HG03108 (cell line): ENCODE results near the gene RAD23A.
A peak's percentile ranks its signal among the peaks of the same experiment; 100 is the strongest.
"Not testable (repeated sequence)": the region's sequence is repeated elsewhere in the genome, so short reads cannot be mapped to it uniquely, and the experiment has no call there.

ENCODE experiments used
- ATAC-seq: cut with Tn5 transposase; IDR thresholded peaks from one replicate; pipeline ENCODE4 v1.9.1; 2021; ENCODE audit warnings: moderate library complexity; ENCODE audit not compliant: unreplicated experiment

The RAD23A gene

DNA sequence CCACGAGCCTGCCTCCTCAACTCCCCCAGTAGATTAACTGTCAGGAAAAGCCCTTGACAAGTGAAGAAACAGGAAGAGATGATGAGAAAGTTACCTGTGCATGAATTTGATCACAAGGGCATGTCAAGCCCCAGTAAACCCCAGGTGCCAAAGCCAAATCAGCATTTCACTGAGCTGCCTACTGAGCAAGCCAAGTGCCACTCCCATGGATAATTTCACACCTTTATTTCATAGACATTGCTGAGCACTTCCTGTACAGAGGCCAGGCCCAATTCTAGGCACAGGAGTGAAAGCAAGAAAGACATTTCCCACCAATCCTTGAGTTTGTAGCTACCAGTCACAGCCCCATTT lies 8.9 kb downstream of the RAD23A start:
- no peak for ATAC-seq

DNA sequence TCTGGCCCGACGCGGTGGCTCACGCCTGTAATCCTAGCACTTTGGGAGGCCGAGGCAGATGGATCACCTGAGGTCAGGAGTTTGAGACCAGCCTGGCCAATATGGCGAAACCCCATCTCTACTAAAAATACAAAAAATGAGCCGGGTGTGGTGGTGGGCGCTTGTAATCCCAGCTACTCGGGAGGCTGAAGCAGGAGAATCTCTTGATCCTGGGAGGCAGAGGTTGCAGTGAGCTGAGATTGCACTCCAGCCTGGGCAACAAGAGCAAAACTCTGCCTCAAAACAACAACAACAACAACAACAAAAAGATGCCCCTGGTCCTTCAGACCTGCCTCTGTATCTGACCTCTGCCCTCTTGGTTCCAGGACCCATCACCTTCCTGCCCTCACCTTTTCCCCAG lies 9.9 kb downstream of the RAD23A start:
- ATAC-seq, result not testable (repeated sequence)

DNA sequence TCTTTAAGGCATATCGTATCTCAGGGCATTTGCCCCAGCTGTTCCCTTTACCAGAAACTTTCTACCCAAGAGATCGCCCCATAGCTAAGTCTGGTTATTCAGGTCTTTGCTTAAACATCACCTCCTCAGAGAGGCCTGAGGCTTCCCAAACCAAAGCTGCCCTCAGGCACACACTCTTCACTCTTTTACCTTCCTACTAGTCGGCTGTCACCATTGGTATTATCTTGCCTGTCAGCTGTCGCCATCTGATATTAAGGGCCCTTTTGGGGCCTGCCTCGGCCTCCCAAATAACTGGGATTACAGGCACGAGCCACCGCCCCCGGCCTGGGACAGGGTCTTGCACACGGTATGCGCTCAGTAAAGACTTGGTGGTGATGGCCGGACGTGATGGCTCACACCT lies 10.3 kb downstream of the RAD23A start:
- ATAC-seq, result no peak

GRCh38 chr19:12956446-12957388 lies 11.1 kb downstream of the RAD23A start, which contains the start of gene GADD45GIP1:
Gene GADD45GIP1, minus strand, starts transcription at chr19:12957223. Its CDS starts 11 bp downstream, at chr19:12957212.
- ATAC-seq, result no peak

- not testable (repeated sequence) for ATAC-seq
These were observed 11.8 kb downstream of the RAD23A start for GRCh38 chr19:12957389-12957952.

DNA sequence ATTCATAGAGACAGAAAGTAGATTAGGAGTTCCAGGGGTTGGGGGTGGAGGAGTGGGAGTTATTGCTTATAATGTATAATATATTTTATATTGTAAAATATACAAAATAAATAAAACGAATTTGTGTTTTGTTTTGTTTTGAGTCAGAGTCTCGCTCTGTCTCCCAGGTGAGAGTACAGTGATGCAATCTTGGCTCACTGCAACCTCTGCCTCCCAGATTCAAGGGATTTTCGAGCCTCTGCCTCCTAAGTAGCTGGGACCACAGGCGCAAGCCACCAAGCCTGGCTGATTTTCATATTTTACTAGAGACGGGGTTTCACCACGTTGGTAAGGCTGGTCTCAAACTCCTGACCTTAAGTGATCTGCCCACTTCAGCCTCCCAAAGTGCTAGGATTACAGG lies 13.8 kb downstream of the RAD23A start:
- no peak for ATAC-seq

DNA sequence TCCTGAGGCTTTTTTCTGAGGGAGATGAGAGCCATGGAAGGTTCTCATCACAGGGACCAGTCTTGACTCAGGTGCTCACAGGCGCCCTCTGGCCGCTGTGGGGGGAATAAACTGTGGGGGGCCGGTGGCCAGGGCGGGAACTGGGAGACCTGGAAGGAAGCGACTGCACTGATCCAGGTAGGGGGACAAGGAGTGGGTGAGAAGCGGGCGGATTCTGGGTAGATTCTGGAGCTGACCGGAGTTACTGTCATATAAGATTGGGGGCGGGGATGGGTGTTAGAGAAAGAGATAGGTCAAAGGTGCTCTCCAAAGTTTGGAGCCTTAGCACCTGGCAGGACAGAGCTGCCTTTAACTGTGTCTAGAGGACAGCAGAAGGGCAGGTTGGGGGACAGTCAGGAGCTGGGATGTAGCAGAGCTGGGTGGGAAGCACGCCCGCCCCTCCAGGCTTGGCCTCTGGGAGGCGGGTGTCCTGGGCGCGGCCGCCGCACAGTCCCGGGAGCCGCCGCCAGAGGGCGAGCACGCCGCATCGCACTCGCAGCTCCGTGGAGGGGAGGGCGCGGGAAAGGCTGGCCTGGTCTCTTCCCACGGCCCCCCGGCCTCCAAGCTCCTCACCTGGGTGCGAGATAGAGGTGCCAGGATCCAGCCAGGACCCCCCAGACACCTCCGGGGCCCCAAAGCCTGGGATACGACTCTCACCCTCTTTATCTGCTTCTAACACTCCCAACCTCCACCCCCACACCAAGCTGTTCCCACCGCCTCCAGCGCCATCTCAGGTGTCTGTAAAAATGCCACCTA lies 19.6 kb downstream of the RAD23A start:
- peak; percentile 72 for ATAC-seq

GRCh38 chr19:12965812-12966135 lies 20.1 kb downstream of the RAD23A start:
- ATAC-seq, result no peak

GRCh38 chr19:12967907-12968306 lies 22.2 kb downstream of the RAD23A start:
- ATAC-seq, result no peak

GRCh38 chr19:12969292-12969988 lies 23.8 kb downstream of the RAD23A start, which contains the start of gene DAND5:
Gene DAND5, plus strand, starts transcription at chr19:12969576. Its CDS starts 85 bp downstream, at chr19:12969661.
- ATAC-seq, result no peak

GRCh38 chr19:12970070-12970820 lies 24.6 kb downstream of the RAD23A start:
- ATAC-seq, result no peak

DNA sequence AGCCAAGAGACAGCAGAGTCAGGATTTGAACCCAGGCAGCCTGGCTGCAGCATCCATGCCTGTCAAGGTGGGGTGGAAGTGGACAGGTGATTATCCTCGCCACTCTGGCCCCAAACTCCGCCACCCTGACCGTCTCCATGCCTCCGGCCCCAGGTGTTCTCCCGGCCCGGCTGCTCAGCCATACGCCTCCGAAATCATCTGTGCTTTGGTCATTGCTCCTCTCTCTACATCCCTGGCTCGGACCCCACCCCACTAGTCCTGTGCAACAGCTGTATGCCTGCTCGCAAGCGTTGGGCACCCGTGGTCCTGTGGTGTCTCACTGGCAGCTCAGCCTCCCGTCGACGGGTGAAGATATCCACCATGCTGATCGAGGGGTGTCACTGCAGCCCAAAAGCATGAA lies 27.6 kb downstream of the RAD23A start:
- ATAC-seq, result no peak

GRCh38 chr19:12974301-12975220 lies 28.9 kb downstream of the RAD23A start:
- no peak for ATAC-seq

GRCh38 chr19:12975221-12975741 lies 29.6 kb downstream of the RAD23A start:
- no peak for ATAC-seq

- not testable (repeated sequence) for ATAC-seq
These were observed 30.4 kb downstream of the RAD23A start for GRCh38 chr19:12976109-12976508.

- ATAC-seq, result no peak
These were observed 34.3 kb downstream of the RAD23A start for GRCh38 chr19:12979974-12980373.

GRCh38 chr19:12982648-12983047 lies 37.0 kb downstream of the RAD23A start:
- no peak for ATAC-seq

DNA sequence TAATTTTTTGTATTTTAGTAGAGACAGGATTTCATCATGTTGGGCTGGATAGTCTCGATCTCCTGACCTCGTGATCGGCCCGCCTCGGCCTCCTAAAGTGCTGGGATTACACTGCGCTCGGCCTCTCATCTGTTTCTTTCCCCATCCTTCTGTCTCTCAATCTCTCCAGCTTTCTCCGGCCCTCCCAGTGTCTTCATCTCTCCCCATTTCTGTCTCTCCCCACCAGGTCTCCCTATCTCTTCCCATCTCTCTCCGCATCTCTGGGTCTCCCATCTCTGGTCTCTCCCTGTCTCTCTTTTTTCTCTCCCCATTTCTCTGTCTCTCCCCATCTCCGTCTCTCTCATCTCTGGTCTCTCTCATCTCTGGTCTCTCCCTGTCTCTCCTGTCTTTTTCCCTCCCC lies 37.4 kb downstream of the RAD23A start:
- ATAC-seq, result no peak
